Neural cell (in vitro differentiated cells): ENCODE data around the gene CHM.

Experiments used
- CTCF ChIP-seq: fragments of 450-650 bp; IDR thresholded peaks from 2 replicates; pipeline ENCODE4 v1.5.1; 2014; ENCODE audit warnings: antibody characterized with exemption, mild to moderate bottlenecking, moderate library complexity; ENCODE audit not compliant: poor library complexity, severe bottlenecking
- EP300 ChIP-seq: fragments of 450-650 bp; conservative IDR thresholded peaks from 2 replicates; pipeline ENCODE4 v1.6.1; 2014; ENCODE audit warnings: antibody characterized with exemption, mild to moderate bottlenecking, moderate library complexity; ENCODE audit not compliant: poor library complexity, severe bottlenecking
- EZH2 ChIP-seq: fragments of 200-600, 300-800 bp; shearing (Covaris generic), sonication (generic); IDR thresholded peaks from 2 replicates; pipeline ENCODE4 v1.6.1; 2014; ENCODE audit warnings: antibody characterized with exemption, low read length, borderline replicate concordance, mild to moderate bottlenecking; ENCODE audit not compliant: insufficient read depth, poor library complexity, severe bottlenecking
- RAD21 ChIP-seq: fragments of 450-650 bp; conservative IDR thresholded peaks from 2 replicates; pipeline ENCODE4 v1.6.1; 2014; ENCODE audit warnings: antibody characterized with exemption, mild to moderate bottlenecking, moderate library complexity
- SMC3 ChIP-seq: fragments of 450-650 bp; conservative IDR thresholded peaks from 2 replicates; pipeline ENCODE4 v1.6.1; 2014; ENCODE audit warnings: antibody characterized with exemption, mild to moderate bottlenecking, moderate library complexity; ENCODE audit not compliant: poor library complexity
- TAF1 ChIP-seq: IDR thresholded peaks from 2 replicates; pipeline ENCODE4 v1.6.1; 2012; ENCODE audit warnings: low read depth

DNA sequence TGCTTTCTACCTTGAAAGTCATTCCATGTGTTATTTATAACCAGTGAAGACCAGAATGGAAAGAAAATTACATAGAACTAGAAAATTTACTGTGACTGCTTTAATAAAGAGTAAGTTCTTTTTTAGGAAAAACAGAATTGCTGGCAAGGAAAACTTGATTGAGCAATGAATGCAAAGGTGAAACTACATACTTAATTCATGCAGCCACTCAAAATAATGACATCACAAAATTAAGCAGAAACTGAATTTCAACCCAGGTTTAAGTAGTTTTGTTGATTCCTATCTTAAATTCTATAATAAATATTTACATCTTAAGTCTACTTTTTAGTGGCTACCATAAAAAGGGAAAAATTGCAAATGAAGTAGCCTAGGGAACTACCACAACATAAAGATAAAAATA lies 14.0 kb downstream of the CHM start:
- TF ChIP-seq RAD21 (no peak), SMC3 (no peak), CTCF (no peak), EP300 (no peak), EZH2 (no peak), TAF1 (no peak)
